ENCODE results near the gene PSMC1. TPM values are rescaled to one million over a fixed set of nuclear protein-coding genes. Genes with fewer than 3 reads are reported as not detected.

The PSMC1 gene
- total RNA-seq, 4 donors from 2014 or later: 96.8 to 139 (median 117) TPM

DNA sequence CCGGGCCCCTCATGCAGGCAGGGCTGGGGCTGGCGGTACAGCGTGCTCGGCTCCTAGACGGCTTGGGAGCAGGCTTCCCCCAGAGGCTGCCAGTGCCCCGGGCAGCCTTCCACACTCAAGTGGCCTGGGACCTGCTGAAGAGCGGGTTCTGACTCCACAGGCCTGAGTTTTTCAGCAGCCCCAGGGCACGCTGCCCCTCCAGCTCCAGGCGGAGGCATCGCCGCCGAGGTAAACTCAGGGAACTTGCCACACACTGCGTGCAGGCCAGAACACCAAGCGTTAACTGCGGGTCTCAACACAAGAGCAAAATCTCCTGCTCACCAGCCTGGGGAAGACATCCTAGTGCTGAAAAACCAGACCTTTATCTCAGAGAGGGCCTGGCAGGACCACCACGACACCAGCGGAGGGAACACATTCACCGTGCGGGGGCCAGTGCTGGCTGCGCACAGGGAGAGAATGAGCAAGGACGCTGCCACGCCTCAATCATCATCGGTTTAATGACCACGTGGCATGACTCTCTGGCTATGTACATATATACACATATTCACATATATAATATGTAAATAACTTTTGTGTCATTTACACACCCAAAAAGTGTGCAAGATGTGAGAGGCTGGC is 21.3 kb downstream of the PSMC1 start:
- H3K27ac ChIP-seq (replicated peaks in 1 of 4): no peak overlapping the region
- no peak overlapping the region for H3K4me3 ChIP-seq
- H3K9me3 ChIP-seq: no peaks in the 10 kb centered on the region
- TF ChIP-seq EP300 (IDR thresholded peaks at IDR 0.05) (no peak), POLR2A (IDR thresholded peaks at IDR 0.05; ENCODE audit: low read depth) (no peak), POLR2AphosphoS5 (IDR thresholded peaks at IDR 0.05) (no peak)
- TF ChIP-seq, protein P1, sequence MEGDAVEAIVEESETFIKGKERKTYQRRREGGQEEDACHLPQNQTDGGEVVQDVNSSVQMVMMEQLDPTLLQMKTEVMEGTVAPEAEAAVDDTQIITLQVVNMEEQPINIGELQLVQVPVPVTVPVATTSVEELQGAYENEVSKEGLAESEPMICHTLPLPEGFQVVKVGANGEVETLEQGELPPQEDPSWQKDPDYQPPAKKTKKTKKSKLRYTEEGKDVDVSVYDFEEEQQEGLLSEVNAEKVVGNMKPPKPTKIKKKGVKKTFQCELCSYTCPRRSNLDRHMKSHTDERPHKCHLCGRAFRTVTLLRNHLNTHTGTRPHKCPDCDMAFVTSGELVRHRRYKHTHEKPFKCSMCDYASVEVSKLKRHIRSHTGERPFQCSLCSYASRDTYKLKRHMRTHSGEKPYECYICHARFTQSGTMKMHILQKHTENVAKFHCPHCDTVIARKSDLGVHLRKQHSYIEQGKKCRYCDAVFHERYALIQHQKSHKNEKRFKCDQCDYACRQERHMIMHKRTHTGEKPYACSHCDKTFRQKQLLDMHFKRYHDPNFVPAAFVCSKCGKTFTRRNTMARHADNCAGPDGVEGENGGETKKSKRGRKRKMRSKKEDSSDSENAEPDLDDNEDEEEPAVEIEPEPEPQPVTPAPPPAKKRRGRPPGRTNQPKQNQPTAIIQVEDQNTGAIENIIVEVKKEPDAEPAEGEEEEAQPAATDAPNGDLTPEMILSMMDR (IDR thresholded peaks at IDR 0.05): no peak
- no peak for DNase-seq (ENCODE audit: extremely low spot score)
- H3K36me3 ChIP-seq: peaks cover 29 to 96% (median 77%) of the 10 kb centered on the region in 4 donors
- intact Hi-C loops (cut with DNase I): no loop called here
- H3K4me1 ChIP-seq: peaks cover 5 to 19% (median 13%) of the 10 kb centered on the region in 4 donors
- no peaks in the 10 kb centered on the region for H3K27me3 ChIP-seq
- 93% methylated on average over 14 of the region's 24 CpGs for WGBS

- WGBS: 89% methylated on average over 20 of the region's 35 CpGs
- no peak for DNase-seq (ENCODE audit: extremely low spot score)
- Histone ChIP-seq H3K4me3 (no peak overlapping the region), H3K4me1 (peaks cover 5 to 16% (median 8%) of the 10 kb centered on the region in 4 donors), H3K27me3 (no peaks in the 10 kb centered on the region), H3K36me3 (peaks cover 25 to 96% (median 77%) of the 10 kb centered on the region in 4 donors), H3K27ac (replicated peaks in 1 of 4) (no peak overlapping the region), H3K9me3 (no peaks in the 10 kb centered on the region)
- TF ChIP-seq POLR2A (IDR thresholded peaks at IDR 0.05; ENCODE audit: low read depth): no peak
- TF ChIP-seq, protein P1 (IDR thresholded peaks at IDR 0.05): no peak
- intact Hi-C loops (cut with DNase I): no loop called here
These were observed 22.1 kb downstream of the PSMC1 start for GRCh38 chr14:90278199-90279175.

GRCh38 chr14:90280096-90280495 is 23.7 kb downstream of the PSMC1 start:
- intact Hi-C loops (cut with DNase I): no loop called here
- no peak for TF ChIP-seq POLR2A (IDR thresholded peaks at IDR 0.05; ENCODE audit: low read depth)
- no peak for TF ChIP-seq EP300 (IDR thresholded peaks at IDR 0.05)
- no peak for TF ChIP-seq POLR2AphosphoS5 (IDR thresholded peaks at IDR 0.05)
- TF ChIP-seq, protein P1 (IDR thresholded peaks at IDR 0.05): no peak
- Histone ChIP-seq H3K27me3 (no peaks in the 10 kb centered on the region), H3K27ac (replicated peaks in 1 of 4) (no peak overlapping the region), H3K4me3 (no peak overlapping the region), H3K9me3 (no peaks in the 10 kb centered on the region), H3K4me1 (peaks cover 0 to 8% (median 3%) of the 10 kb centered on the region in 4 donors), H3K36me3 (peaks cover 25 to 95% (median 80%) of the 10 kb centered on the region in 4 donors)
- no peak for DNase-seq (ENCODE audit: extremely low spot score)
- 96% methylated on average over 6 of the region's 7 CpGs for WGBS

GRCh38 chr14:90281261-90281660 is 24.9 kb downstream of the PSMC1 start:
- H3K27ac ChIP-seq (replicated peaks in 1 of 4): no peak overlapping the region
- 66% methylated on average over 8 of the region's 8 CpGs for WGBS
- TF ChIP-seq EP300 (IDR thresholded peaks at IDR 0.05) (no peak), POLR2A (IDR thresholded peaks at IDR 0.05; ENCODE audit: low read depth) (no peak), POLR2AphosphoS5 (IDR thresholded peaks at IDR 0.05) (no peak)
- TF ChIP-seq, protein P1 (IDR thresholded peaks at IDR 0.05): no peak
- H3K4me1 ChIP-seq: no peaks in the 10 kb centered on the region
- H3K9me3 ChIP-seq: no peaks in the 10 kb centered on the region
- intact Hi-C loops (cut with DNase I): no loop called here
- peaks cover 31 to 97% (median 81%) of the 10 kb centered on the region in 4 donors for H3K36me3 ChIP-seq
- no peak overlapping the region for H3K4me3 ChIP-seq
- H3K27me3 ChIP-seq: no peaks in the 10 kb centered on the region
- no peak for DNase-seq (ENCODE audit: extremely low spot score)

All from esophagus muscularis mucosa (tissue), 4 donors.